ENCODE results near the gene GRIN2A. TPM values are rescaled to one million over a fixed set of nuclear protein-coding genes. Genes with fewer than 3 reads are reported as not detected.

The GRIN2A gene
- total RNA-seq, 1 donor from 2014 or later = under 0.01 TPM

- DNase-seq (ENCODE audit: low read depth) = no peak
- no peaks in the 10 kb centered on the region for H3K27me3 ChIP-seq (ENCODE audit: control insufficient read depth, insufficient read depth, low read length)
- no peak for TF ChIP-seq CTCF (IDR thresholded peaks at IDR 0.05; ENCODE audit: insufficient read depth, low read length, poor library complexity, severe bottlenecking)
- no peak overlapping the region for H3K4me3 ChIP-seq (ENCODE audit: low read depth, low read length)
- no peaks in the 10 kb centered on the region for H3K36me3 ChIP-seq (ENCODE audit: control insufficient read depth, insufficient read depth, low read length)
Observed at GRCh38 chr16:10110552-10110951, 71.7 kb downstream of the GRIN2A start.

- Histone ChIP-seq H3K27me3 (ENCODE audit: control insufficient read depth, insufficient read depth, low read length) (no peaks in the 10 kb centered on the region), H3K36me3 (ENCODE audit: control insufficient read depth, insufficient read depth, low read length) (no peaks in the 10 kb centered on the region), H3K4me3 (ENCODE audit: low read depth, low read length) (no peak overlapping the region)
- no peak for TF ChIP-seq CTCF (IDR thresholded peaks at IDR 0.05; ENCODE audit: insufficient read depth, low read length, poor library complexity, severe bottlenecking)
- DNase-seq (ENCODE audit: low read depth) = no peak
Observed at GRCh38 chr16:10107081-10107480, 75.1 kb downstream of the GRIN2A start.

- Histone ChIP-seq H3K27me3 (ENCODE audit: control insufficient read depth, insufficient read depth, low read length) (no peaks in the 10 kb centered on the region), H3K36me3 (ENCODE audit: control insufficient read depth, insufficient read depth, low read length) (no peaks in the 10 kb centered on the region), H3K4me3 (ENCODE audit: low read depth, low read length) (no peak overlapping the region)
- TF ChIP-seq CTCF (IDR thresholded peaks at IDR 0.05; ENCODE audit: insufficient read depth, low read length, poor library complexity, severe bottlenecking) = no peak
- DNase-seq (ENCODE audit: low read depth) = no peak
Observed at GRCh38 chr16:10103700-10104099, 78.5 kb downstream of the GRIN2A start.

- no peaks in the 10 kb centered on the region for H3K27me3 ChIP-seq (ENCODE audit: control insufficient read depth, insufficient read depth, low read length)
- TF ChIP-seq CTCF (IDR thresholded peaks at IDR 0.05; ENCODE audit: insufficient read depth, low read length, poor library complexity, severe bottlenecking) = no peak
- no peaks in the 10 kb centered on the region for H3K36me3 ChIP-seq (ENCODE audit: control insufficient read depth, insufficient read depth, low read length)
- no peak for DNase-seq (ENCODE audit: low read depth)
- no peak overlapping the region for H3K4me3 ChIP-seq (ENCODE audit: low read depth, low read length)
Observed at GRCh38 chr16:10103118-10103517, 79.1 kb downstream of the GRIN2A start.

- no peak for DNase-seq (ENCODE audit: low read depth)
- H3K27me3 ChIP-seq (ENCODE audit: control insufficient read depth, insufficient read depth, low read length) = no peaks in the 10 kb centered on the region
- H3K36me3 ChIP-seq (ENCODE audit: control insufficient read depth, insufficient read depth, low read length) = no peaks in the 10 kb centered on the region
- H3K4me3 ChIP-seq (ENCODE audit: low read depth, low read length) = no peak overlapping the region
- no peak for TF ChIP-seq CTCF (IDR thresholded peaks at IDR 0.05; ENCODE audit: insufficient read depth, low read length, poor library complexity, severe bottlenecking)
Observed at GRCh38 chr16:10100829-10101228, 81.4 kb downstream of the GRIN2A start.

- H3K4me3 ChIP-seq (ENCODE audit: low read depth, low read length) = no peak overlapping the region
- no peaks in the 10 kb centered on the region for H3K27me3 ChIP-seq (ENCODE audit: control insufficient read depth, insufficient read depth, low read length)
- no peak for DNase-seq (ENCODE audit: low read depth)
- no peaks in the 10 kb centered on the region for H3K36me3 ChIP-seq (ENCODE audit: control insufficient read depth, insufficient read depth, low read length)
- no peak for TF ChIP-seq CTCF (IDR thresholded peaks at IDR 0.05; ENCODE audit: insufficient read depth, low read length, poor library complexity, severe bottlenecking)
Observed at GRCh38 chr16:10098991-10099390, 83.2 kb downstream of the GRIN2A start.
